ENCODE measurements around the gene TRIM41. TPM values are rescaled to one million over a fixed set of nuclear protein-coding genes. Genes with fewer than 3 reads are reported as not detected.

The TRIM41 gene
- total RNA-seq, 1 experiment from 2014 or later = 26.8 TPM

DNA sequence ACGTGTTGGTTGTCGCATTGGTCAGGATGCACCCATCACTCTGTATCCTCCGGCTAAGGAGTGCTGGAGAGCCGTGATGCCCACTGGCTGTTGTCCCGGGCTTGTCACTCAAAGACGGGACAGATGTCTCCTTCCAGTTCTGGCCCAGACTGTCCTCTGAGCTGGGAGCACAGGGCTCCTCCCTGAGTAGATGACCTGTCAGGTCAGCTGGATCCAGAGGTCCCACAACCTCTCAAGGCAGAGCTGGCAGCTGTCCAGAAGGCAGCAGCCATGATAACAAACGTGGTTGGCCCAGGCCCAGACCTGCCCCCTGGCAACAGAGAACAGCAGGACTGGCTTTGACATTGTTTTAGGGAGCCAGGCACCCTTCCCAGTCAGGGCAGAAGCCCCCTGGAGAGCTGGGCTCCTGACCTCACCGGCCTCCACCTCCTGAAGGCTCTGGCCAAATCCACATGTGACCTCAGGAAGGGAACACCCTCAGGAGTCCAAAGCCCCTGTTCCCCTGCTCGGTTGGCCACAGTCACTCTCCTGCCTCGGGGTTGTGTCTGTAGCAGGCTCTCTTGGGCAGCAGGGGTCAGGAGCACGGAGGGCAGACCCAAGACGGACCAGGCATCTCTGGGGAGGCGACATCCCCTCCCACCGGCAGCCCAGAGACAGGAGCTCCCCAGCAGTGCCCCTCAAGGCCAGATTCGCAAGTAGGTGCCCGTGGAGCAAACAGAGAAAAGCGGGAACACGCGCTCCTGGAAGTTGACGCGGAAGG, 28.4 kb upstream of the TRIM41 start:
- H3K4me1 ChIP-seq (ENCODE audit: insufficient read depth, low read length) = peaks cover 13% of the 10 kb centered on the region
- BruUV-seq (replicated peaks) = no TSS peak
- no peak overlapping the region for H3K4me2 ChIP-seq (ENCODE audit: low read length)
- ATAC-seq (no peak), DNase-seq (no peak)
- no peaks in the 10 kb centered on the region for H3K79me2 ChIP-seq (ENCODE audit: low read length)
- intact Hi-C loops (cut with micrococcal nuclease) = no loop called here
- H3F3A ChIP-seq (ENCODE audit: low read length, unreplicated experiment) = peaks cover 6% of the 10 kb centered on the region
- no peak overlapping the region for H2AFZ ChIP-seq (ENCODE audit: low read length)
- H3K9ac ChIP-seq (ENCODE audit: low read length) = no peak overlapping the region
- H3K36me3 ChIP-seq (ENCODE audit: low read depth, low read length) = no peaks in the 10 kb centered on the region
- H4K20me1 ChIP-seq (ENCODE audit: low read length) = no peaks in the 10 kb centered on the region
- TF ChIP-seq EZH2phosphoT487 (IDR thresholded peaks at IDR 0.05; ENCODE audit: borderline replicate concordance, low read length) (no peak), EZH2 (IDR thresholded peaks at IDR 0.05; ENCODE audit: low read length, unreplicated experiment) (no peak)
- TF ChIP-seq, protein P1, sequence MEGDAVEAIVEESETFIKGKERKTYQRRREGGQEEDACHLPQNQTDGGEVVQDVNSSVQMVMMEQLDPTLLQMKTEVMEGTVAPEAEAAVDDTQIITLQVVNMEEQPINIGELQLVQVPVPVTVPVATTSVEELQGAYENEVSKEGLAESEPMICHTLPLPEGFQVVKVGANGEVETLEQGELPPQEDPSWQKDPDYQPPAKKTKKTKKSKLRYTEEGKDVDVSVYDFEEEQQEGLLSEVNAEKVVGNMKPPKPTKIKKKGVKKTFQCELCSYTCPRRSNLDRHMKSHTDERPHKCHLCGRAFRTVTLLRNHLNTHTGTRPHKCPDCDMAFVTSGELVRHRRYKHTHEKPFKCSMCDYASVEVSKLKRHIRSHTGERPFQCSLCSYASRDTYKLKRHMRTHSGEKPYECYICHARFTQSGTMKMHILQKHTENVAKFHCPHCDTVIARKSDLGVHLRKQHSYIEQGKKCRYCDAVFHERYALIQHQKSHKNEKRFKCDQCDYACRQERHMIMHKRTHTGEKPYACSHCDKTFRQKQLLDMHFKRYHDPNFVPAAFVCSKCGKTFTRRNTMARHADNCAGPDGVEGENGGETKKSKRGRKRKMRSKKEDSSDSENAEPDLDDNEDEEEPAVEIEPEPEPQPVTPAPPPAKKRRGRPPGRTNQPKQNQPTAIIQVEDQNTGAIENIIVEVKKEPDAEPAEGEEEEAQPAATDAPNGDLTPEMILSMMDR (conservative IDR thresholded peaks at IDR 0.05; ENCODE audit: low read depth, low read length) = no peak
- H3K4me3 ChIP-seq (ENCODE audit: low read length) = no peak overlapping the region
- no peaks in the 10 kb centered on the region for H3K9me3 ChIP-seq (ENCODE audit: low read length)
- POLR2A ChIA-PET (ENCODE audit: unreplicated experiment) = no interaction called here
- H3K27me3 ChIP-seq (ENCODE audit: low read length) = no peaks in the 10 kb centered on the region
- CTCF ChIA-PET = no interaction called here
- H3K27ac ChIP-seq (ENCODE audit: low read length) = no peak overlapping the region
- H3K9me2 ChIP-seq (replicated peaks; ENCODE audit: low read length) = no peaks in the 10 kb centered on the region

GRCh38 chr5:181195249-181195761, 27.8 kb upstream of the TRIM41 start:
- no peaks in the 10 kb centered on the region for H3K79me2 ChIP-seq (ENCODE audit: low read length)
- BruUV-seq (replicated peaks) = no TSS peak
- intact Hi-C loops (cut with micrococcal nuclease) = no loop called here
- no peaks in the 10 kb centered on the region for H3K9me3 ChIP-seq (ENCODE audit: low read length)
- H3K36me3 ChIP-seq (ENCODE audit: low read depth, low read length) = no peaks in the 10 kb centered on the region
- H3K4me2 ChIP-seq (ENCODE audit: low read length) = no peak overlapping the region
- ChIA-PET POLR2A (ENCODE audit: unreplicated experiment) (no interaction called here), CTCF (no interaction called here)
- H4K20me1 ChIP-seq (ENCODE audit: low read length) = no peaks in the 10 kb centered on the region
- H3K4me1 ChIP-seq (ENCODE audit: insufficient read depth, low read length) = peaks cover 13% of the 10 kb centered on the region
- no peak overlapping the region for H2AFZ ChIP-seq (ENCODE audit: low read length)
- no peak overlapping the region for H3K4me3 ChIP-seq (ENCODE audit: low read length)
- no peak overlapping the region for H3K9ac ChIP-seq (ENCODE audit: low read length)
- H3K27me3 ChIP-seq (ENCODE audit: low read length) = no peaks in the 10 kb centered on the region
- TF ChIP-seq EZH2 (IDR thresholded peaks at IDR 0.05; ENCODE audit: low read length, unreplicated experiment) (no peak), EZH2phosphoT487 (IDR thresholded peaks at IDR 0.05; ENCODE audit: borderline replicate concordance, low read length) (no peak)
- TF ChIP-seq, protein P1 (conservative IDR thresholded peaks at IDR 0.05; ENCODE audit: low read depth, low read length) = no peak
- H3F3A ChIP-seq (ENCODE audit: low read length, unreplicated experiment) = peaks cover 6% of the 10 kb centered on the region
- H3K9me2 ChIP-seq (replicated peaks; ENCODE audit: low read length) = no peaks in the 10 kb centered on the region
- no peak overlapping the region for H3K27ac ChIP-seq (ENCODE audit: low read length)
- no peak for ATAC-seq
- DNase-seq = no peak

- H3K36me3 ChIP-seq (ENCODE audit: low read depth, low read length) = no peaks in the 10 kb centered on the region
- ChIA-PET POLR2A (ENCODE audit: unreplicated experiment) (no interaction called here), CTCF (no interaction called here)
- TF ChIP-seq EZH2phosphoT487 (IDR thresholded peaks at IDR 0.05; ENCODE audit: borderline replicate concordance, low read length) (no peak), EZH2 (IDR thresholded peaks at IDR 0.05; ENCODE audit: low read length, unreplicated experiment) (no peak)
- TF ChIP-seq, protein P1 (conservative IDR thresholded peaks at IDR 0.05; ENCODE audit: low read depth, low read length) = no peak
- H3K9me2 ChIP-seq (replicated peaks; ENCODE audit: low read length) = no peaks in the 10 kb centered on the region
- H2AFZ ChIP-seq (ENCODE audit: low read length) = no peak overlapping the region
- DNase-seq = no peak
- H3K9me3 ChIP-seq (ENCODE audit: low read length) = no peaks in the 10 kb centered on the region
- H4K20me1 ChIP-seq (ENCODE audit: low read length) = no peaks in the 10 kb centered on the region
- peaks cover 5% of the 10 kb centered on the region for H3F3A ChIP-seq (ENCODE audit: low read length, unreplicated experiment)
- intact Hi-C loops (cut with micrococcal nuclease) = no loop called here
- H3K9ac ChIP-seq (ENCODE audit: low read length) = no peak overlapping the region
- no peak overlapping the region for H3K4me2 ChIP-seq (ENCODE audit: low read length)
- H3K4me1 ChIP-seq (ENCODE audit: insufficient read depth, low read length) = peaks cover 10% of the 10 kb centered on the region
- no TSS peak for BruUV-seq (replicated peaks)
- no peaks in the 10 kb centered on the region for H3K27me3 ChIP-seq (ENCODE audit: low read length)
- H3K27ac ChIP-seq (ENCODE audit: low read length) = no peak overlapping the region
- no peak overlapping the region for H3K4me3 ChIP-seq (ENCODE audit: low read length)
- no peak for ATAC-seq
- H3K79me2 ChIP-seq (ENCODE audit: low read length) = no peaks in the 10 kb centered on the region
Observed at GRCh38 chr5:181197326-181197951, 25.6 kb upstream of the TRIM41 start.

All from PC-3 (cell line).